PC-9 (cell line): ENCODE measurements around the gene CFAP97. TPM values are rescaled to one million over a fixed set of nuclear protein-coding genes. Genes with fewer than 3 reads are reported as not detected.

Experiments used
- BruUV-seq: library from RNA; stranded (reverse); fragments of 400-500 nt; replicated peaks from 2 replicates; lab custom pipeline; 2021; lab: Mats Ljungman, UMichigan
- CTCF ChIA-PET: fragments of 300-600 bp; sonication (Branson Sonifier 250); formaldehyde crosslinking; loops from one replicate; lab custom pipeline; 2022; ENCODE audit warnings: antibody characterized with exemption; lab: Charles Lee
- POLR2A ChIA-PET: fragments of 300-600 bp; sonication (Branson Sonifier 250); formaldehyde crosslinking; loops from one replicate; lab custom pipeline; 2022; ENCODE audit warnings: antibody characterized with exemption; ENCODE audit not compliant: unreplicated experiment; lab: Charles Lee
- DNase-seq, 2 experiments: peaks; one replicate each; pipeline versions ENCODE4 v3.0.0 to v3.0.0-alpha.2; 2015 to 2022; ENCODE audit warnings: mixed read lengths in 1 of 2
- H2AFZ ChIP-seq: fragments of 200-600 bp; sonication (generic); 2 replicates; pipeline ENCODE4 v1.8.1; 2017; ENCODE audit warnings: antibody characterized with exemption
- H3F3A ChIP-seq: fragments of 200-600 bp; sonication (generic); 2 replicates; pipeline ENCODE4 v1.8.1; 2017; ENCODE audit warnings: antibody characterized with exemption, mild to moderate bottlenecking, low read depth; ENCODE audit not compliant: insufficient read depth
- H3K27ac ChIP-seq: fragments of 200-600 bp; sonication (generic); 2 replicates; pipeline ENCODE4 v1.6.1; 2016; ENCODE audit warnings: mixed run types
- H3K27me3 ChIP-seq: fragments of 200-600 bp; sonication (generic); 2 replicates; pipeline ENCODE4 v1.6.1; 2016; ENCODE audit warnings: low read depth, mixed run types; ENCODE audit not compliant: insufficient read depth
- H3K36me3 ChIP-seq: fragments of 200-600 bp; sonication (generic); 2 replicates; pipeline ENCODE4 v1.6.1; 2016; ENCODE audit warnings: low read depth, mixed run types
- H3K4me1 ChIP-seq: fragments of 200-600 bp; sonication (generic); replicated peaks from 2 replicates; pipeline ENCODE4 v1.6.1; 2016; ENCODE audit warnings: mixed run types; ENCODE audit not compliant: insufficient read depth
- H3K4me2 ChIP-seq: fragments of 200-600 bp; sonication (generic); 2 replicates; pipeline ENCODE4 v1.6.1; 2017; ENCODE audit warnings: mixed run types
- H3K4me3 ChIP-seq: fragments of 200-600 bp; sonication (generic); 2 replicates; pipeline ENCODE4 v1.6.1; 2016; ENCODE audit warnings: mixed run types
- H3K79me2 ChIP-seq: fragments of 200-600 bp; sonication (generic); 2 replicates; pipeline ENCODE4 v1.6.1; 2017; ENCODE audit warnings: low read depth, mixed run types
- H3K9me2 ChIP-seq: fragments of 200-600 bp; sonication (generic); 2 replicates; pipeline ENCODE4 v1.8.1; 2017; ENCODE audit warnings: mild to moderate bottlenecking; ENCODE audit not compliant: insufficient read depth
- H3K9me3 ChIP-seq: fragments of 200-600 bp; sonication (generic); 2 replicates; pipeline ENCODE4 v1.8.1; 2016; ENCODE audit warnings: low read depth; ENCODE audit not compliant: insufficient read depth
- H4K20me1 ChIP-seq: fragments of 200-600 bp; sonication (generic); 2 replicates; pipeline ENCODE4 v1.8.1; 2017; ENCODE audit not compliant: insufficient read depth
- CTCF ChIP-seq: fragments of 200-600 bp; sonication (generic); conservative IDR thresholded peaks from 2 replicates; pipeline ENCODE4 v1.6.1; 2017; ENCODE audit warnings: mixed run types, antibody characterized with exemption, mild to moderate bottlenecking, moderate library complexity
- EZH2 ChIP-seq: fragments of 200-600 bp; sonication (generic); IDR thresholded peaks from 2 replicates; pipeline ENCODE4 v1.8.0; 2017; ENCODE audit warnings: antibody characterized with exemption, low read depth
- intact Hi-C: fragments of 100-400 bp; cut with micrococcal nuclease; formaldehyde crosslinking; loops from one replicate; pipeline ENCODE4 v1.10.0; 2022; ENCODE audit not compliant: unreplicated experiment
- total RNA-seq: library from RNA; stranded (reverse); gene quantifications from 2 replicates; pipeline ENCODE4 v1.2.3, GENCODE V29; 2021

The CFAP97 gene
- total RNA-seq, 1 experiment from 2014 or later: 48.2 TPM

GRCh38 chr4:185235119-185235842, 31.5 kb upstream of the CFAP97 start:
- H3K27ac ChIP-seq: no peak overlapping the region
- H3K4me3 ChIP-seq: no peak overlapping the region
- POLR2A ChIA-PET: interaction anchor here (0.6 kb wide), 1 partner anchor 17 kb away, joined by 3 read pairs; no protein-coding TSS in a partner anchor
- peaks cover 20% of the 10 kb centered on the region for H3K4me1 ChIP-seq
- H3F3A ChIP-seq: no peaks in the 10 kb centered on the region
- H3K9me3 ChIP-seq: 0 out of 2 replicates have a peak, but pooled peaks cover 3% of the 10 kb centered on the region
- no peak overlapping the region for H2AFZ ChIP-seq
- H3K27me3 ChIP-seq: no peaks in the 10 kb centered on the region
- no peak for DNase-seq
- H4K20me1 ChIP-seq: no peaks in the 10 kb centered on the region
- no TSS peak for BruUV-seq
- H3K9me2 ChIP-seq: no peaks in the 10 kb centered on the region
- no peaks in the 10 kb centered on the region for H3K36me3 ChIP-seq
- 0 out of 2 replicates have a peak, but pooled peaks cover 8% of the 10 kb centered on the region for H3K79me2 ChIP-seq
- TF ChIP-seq EZH2 (no peak), CTCF (no peak)
- intact Hi-C loops: no loop called here
- peak overlapping the region; percentile 73; the same call in 1 of the 2 replicates for H3K4me2 ChIP-seq
- CTCF ChIA-PET: no interaction called here

- Histone ChIP-seq H3K79me2 (0 out of 2 replicates have a peak, but pooled peaks cover 8% of the 10 kb centered on the region), H3K36me3 (no peaks in the 10 kb centered on the region), H3K9me3 (no peaks in the 10 kb centered on the region), H3K27ac (no peak overlapping the region), H3K4me3 (no peak overlapping the region), H2AFZ (no peak overlapping the region), H3K9me2 (no peaks in the 10 kb centered on the region), H3F3A (no peaks in the 10 kb centered on the region), H4K20me1 (no peaks in the 10 kb centered on the region), H3K4me1 (peaks cover 20% of the 10 kb centered on the region), H3K27me3 (no peaks in the 10 kb centered on the region), H3K4me2 (no peak overlapping the region)
- BruUV-seq: no TSS peak
- ChIA-PET CTCF (no interaction called here), POLR2A (interaction anchor here (0.7 kb wide), 1 partner anchor 485 kb away, joined by 3 read pairs; no protein-coding TSS in a partner anchor)
- no peak for DNase-seq
- intact Hi-C loops: no loop called here
- TF ChIP-seq CTCF: no peak
- TF ChIP-seq EZH2: no peak
Measured at GRCh38 chr4:185232370-185232769, 28.6 kb upstream of the CFAP97 start.

GRCh38 chr4:185229021-185229818, 25.4 kb upstream of the CFAP97 start:
- H3F3A ChIP-seq: no peaks in the 10 kb centered on the region
- no peak overlapping the region for H3K27ac ChIP-seq
- peak in 1 of 2 experiments; percentile 27 for DNase-seq
- no peak overlapping the region for H2AFZ ChIP-seq
- H3K4me2 ChIP-seq: no peak overlapping the region
- no peaks in the 10 kb centered on the region for H3K9me2 ChIP-seq
- no peak for TF ChIP-seq EZH2
- no peak for TF ChIP-seq CTCF
- no peaks in the 10 kb centered on the region for H3K27me3 ChIP-seq
- no peaks in the 10 kb centered on the region for H3K9me3 ChIP-seq
- H4K20me1 ChIP-seq: no peaks in the 10 kb centered on the region
- ChIA-PET CTCF (no interaction called here), POLR2A (interaction anchor here (0.5 kb wide), 1 partner anchor 20 kb away, joined by 4 read pairs; no protein-coding TSS in a partner anchor)
- H3K4me1 ChIP-seq: no peaks in the 10 kb centered on the region
- no peak overlapping the region for H3K4me3 ChIP-seq
- no peaks in the 10 kb centered on the region for H3K36me3 ChIP-seq
- H3K79me2 ChIP-seq: no peaks in the 10 kb centered on the region
- no TSS peak for BruUV-seq
- intact Hi-C loops: no loop called here
